Naive thymus-derived CD8-positive, alpha-beta T cell (primary cell): ENCODE data around the gene PLEKHG3. TPM values are rescaled to one million over a fixed set of nuclear protein-coding genes. Genes with fewer than 3 reads are reported as not detected.

Source experiments
- ATAC-seq, 2 donors: fragments of 150-1000 bp; cut with Tn5 transposase in 1 of 2; sonication (Bioruptor Pico), chemical (Tn5 transposase) in 1 of 2; 1 replicate in 1 of 2; 2 replicates in 1 of 2; pipeline ENCODE4 v1.10.0; 2021; ENCODE audit warnings: mild to moderate bottlenecking in 2 of 2, moderate library complexity in 2 of 2
- POLR2A ChIA-PET: fragments of 350-600 bp; sonication (Branson Sonifier 250); formaldehyde crosslinking; loops from one replicate; lab custom pipeline; 2021; ENCODE audit warnings: antibody characterized with exemption; lab: Charles Lee
- DNase-seq, 10 donors: peaks; one replicate each; pipeline versions ENCODE4 v3.0.0 to v3.0.0-alpha.2; 2020 to 2022
- H3K27ac Mint-ChIP-seq, 10 donors: one replicate each; pipeline ENCODE4 v1.8.0; 2020 to 2022; ENCODE audit warnings: mild to moderate bottlenecking in 10 of 10, mixed read lengths in 10 of 10, moderate library complexity in 4 of 10, inconsistent platforms in 1 of 10
- H3K27me3 Mint-ChIP-seq, 5 donors: one replicate each; pipeline ENCODE4 v1.8.0; 2021 to 2022; ENCODE audit warnings: mixed read lengths in 5 of 5
- H3K36me3 Mint-ChIP-seq, 3 donors: one replicate each; pipeline ENCODE4 v1.8.0; 2020 to 2022; ENCODE audit warnings: mixed read lengths in 3 of 3, mild to moderate bottlenecking in 2 of 3, inconsistent platforms in 1 of 3
- H3K4me1 Mint-ChIP-seq, 4 donors: one replicate each; pipeline ENCODE4 v1.8.0; 2021 to 2022; ENCODE audit warnings: mixed read lengths in 4 of 4
- H3K4me3 Mint-ChIP-seq, 10 donors: one replicate each; pipeline ENCODE4 v1.8.0; 2020 to 2022; ENCODE audit warnings: mild to moderate bottlenecking in 10 of 10, mixed read lengths in 10 of 10, moderate library complexity in 6 of 10, inconsistent platforms in 1 of 10
- H3K9me3 Mint-ChIP-seq, 9 donors: one replicate each; pipeline ENCODE4 v1.8.0; 2020 to 2022; ENCODE audit warnings: mixed read lengths in 9 of 9, mild to moderate bottlenecking in 3 of 9, inconsistent platforms in 1 of 9, moderate library complexity in 1 of 9
- polyA plus RNA-seq, 3 donors: library from polyadenylated mRNA; unstranded; fragments of 300-500 nt; fragmentation: Illumina TruSeq; gene quantifications; one replicate each; pipeline ENCODE4 v1.2.3, GENCODE V29; 2021
- total RNA-seq, 8 experiments: library from RNA in 2 of 8; stranded (reverse) in 2 of 8; gene quantifications; one replicate each; pipeline ENCODE4 v1.2.3 and lab custom pipeline; 2021 to 2026

Gene PLEKHG3
- total and polyA plus RNA-seq, 5 experiments from 2014 or later, result 0.55 to 12.2 (median 1.4) TPM

GRCh38 chr14:64702493-64703394, 1.5 kb upstream of the PLEKHG3 start:
- POLR2A ChIA-PET, result no interaction called here
- Mint-ChIP-seq H3K4me3 (peak overlapping the region; percentile 56 to 81 (median 74)), H3K4me1 (peaks cover 9 to 56% (median 24%) of the 10 kb centered on the region in 4 donors), H3K36me3 (peaks cover 0 to 5% (median 0%) of the 10 kb centered on the region in 3 donors), H3K27ac (peak overlapping the region in 1 of 10 donors; percentile 20), H3K27me3 (peaks cover 26 to 83% (median 55%) of the 10 kb centered on the region in 5 donors), H3K9me3 (no peaks in the 10 kb centered on the region)
- DNase-seq, result no peak
- peak; percentile 23 to 44 for ATAC-seq

GRCh38 chr14:64703395-64704142, 655 bp upstream of the PLEKHG3 start:
- ATAC-seq (peak in 1 of 2 donors; percentile 17), DNase-seq (no peak)
- Mint-ChIP-seq H3K4me1 (peaks cover 10 to 61% (median 33%) of the 10 kb centered on the region in 4 donors), H3K9me3 (no peaks in the 10 kb centered on the region), H3K27ac (peak overlapping the region in 2 of 10 donors; percentile 17 to 65), H3K4me3 (peak overlapping the region; percentile 56 to 81 (median 74)), H3K36me3 (peaks cover 0 to 5% (median 0%) of the 10 kb centered on the region in 3 donors), H3K27me3 (peaks cover 26 to 77% (median 53%) of the 10 kb centered on the region in 5 donors)
- POLR2A ChIA-PET, result no interaction called here

GRCh38 chr14:64704743-64705380, 638 bp downstream of the PLEKHG3 start:
- H3K27ac Mint-ChIP-seq, result peak overlapping the region in 3 of 10 donors; percentile 55 to 79 (median 66)
- peaks cover 26 to 81% (median 50%) of the 10 kb centered on the region in 5 donors for H3K27me3 Mint-ChIP-seq
- DNase-seq (no peak), ATAC-seq (peak; percentile 22 to 32)
- no peaks in the 10 kb centered on the region for H3K9me3 Mint-ChIP-seq
- POLR2A ChIA-PET, result no interaction called here
- H3K4me3 Mint-ChIP-seq, result peak overlapping the region; percentile 62 to 87 (median 70)
- peaks cover 17 to 65% (median 44%) of the 10 kb centered on the region in 4 donors for H3K4me1 Mint-ChIP-seq
- H3K36me3 Mint-ChIP-seq, result peaks cover 0 to 2% (median 0%) of the 10 kb centered on the region in 3 donors

GRCh38 chr14:64705381-64706118, 1.3 kb downstream of the PLEKHG3 start:
- peaks cover 17 to 68% (median 46%) of the 10 kb centered on the region in 4 donors for H3K4me1 Mint-ChIP-seq
- H3K27me3 Mint-ChIP-seq, result peaks cover 22 to 74% (median 45%) of the 10 kb centered on the region in 5 donors
- DNase-seq (no peak), ATAC-seq (peak in 1 of 2 donors; percentile 22)
- peak overlapping the region in 3 of 10 donors; percentile 55 to 79 (median 66) for H3K27ac Mint-ChIP-seq
- POLR2A ChIA-PET, result no interaction called here
- no peaks in the 10 kb centered on the region for H3K9me3 Mint-ChIP-seq
- H3K36me3 Mint-ChIP-seq, result peaks cover 0 to 2% (median 0%) of the 10 kb centered on the region in 3 donors
- H3K4me3 Mint-ChIP-seq, result peak overlapping the region; percentile 62 to 87 (median 70)

GRCh38 chr14:64706119-64706592, 1.9 kb downstream of the PLEKHG3 start:
- POLR2A ChIA-PET, result no interaction called here
- peaks cover 16 to 68% (median 39%) of the 10 kb centered on the region in 5 donors for H3K27me3 Mint-ChIP-seq
- H3K4me3 Mint-ChIP-seq, result peak overlapping the region in 7 of 10 donors; percentile 60 to 87 (median 71)
- no peaks in the 10 kb centered on the region for H3K36me3 Mint-ChIP-seq
- no peaks in the 10 kb centered on the region for H3K9me3 Mint-ChIP-seq
- no peak for DNase-seq
- ATAC-seq, result no peak
- peaks cover 17 to 74% (median 46%) of the 10 kb centered on the region in 4 donors for H3K4me1 Mint-ChIP-seq
- peak overlapping the region in 3 of 10 donors; percentile 15 to 79 (median 55) for H3K27ac Mint-ChIP-seq

- H3K4me1 Mint-ChIP-seq, result peaks cover 17 to 77% (median 46%) of the 10 kb centered on the region in 4 donors
- H3K27ac Mint-ChIP-seq, result peak overlapping the region in 3 of 10 donors; percentile 15 to 79 (median 58)
- peaks cover 13 to 63% (median 35%) of the 10 kb centered on the region in 5 donors for H3K27me3 Mint-ChIP-seq
- no peaks in the 10 kb centered on the region for H3K36me3 Mint-ChIP-seq
- DNase-seq (no peak), ATAC-seq (no peak)
- no peaks in the 10 kb centered on the region for H3K9me3 Mint-ChIP-seq
- H3K4me3 Mint-ChIP-seq, result peak overlapping the region in 3 of 10 donors; percentile 58 to 77 (median 61)
- POLR2A ChIA-PET, result no interaction called here
These were observed 2.5 kb downstream of the PLEKHG3 start for GRCh38 chr14:64706593-64707193.

GRCh38 chr14:64707661-64708060, 3.4 kb downstream of the PLEKHG3 start:
- POLR2A ChIA-PET, result no interaction called here
- Mint-ChIP-seq H3K27ac (peak overlapping the region in 2 of 10 donors; percentile 37 to 79), H3K36me3 (peaks cover 0 to 3% (median under 1%) of the 10 kb centered on the region in 3 donors), H3K9me3 (peaks cover under 1 to 4% (median 3%) of the 10 kb centered on the region in 9 donors), H3K4me3 (peak overlapping the region in 4 of 10 donors; percentile 5 to 61 (median 46)), H3K4me1 (peaks cover 17 to 79% (median 43%) of the 10 kb centered on the region in 4 donors), H3K27me3 (peaks cover 8 to 55% (median 34%) of the 10 kb centered on the region in 5 donors)
- DNase-seq (no peak), ATAC-seq (no peak)

- peaks cover 6 to 48% (median 32%) of the 10 kb centered on the region in 5 donors for H3K27me3 Mint-ChIP-seq
- peak overlapping the region in 6 of 10 donors; percentile 53 to 89 (median 72) for H3K27ac Mint-ChIP-seq
- H3K4me1 Mint-ChIP-seq, result peaks cover 13 to 78% (median 37%) of the 10 kb centered on the region in 4 donors
- POLR2A ChIA-PET, result no interaction called here
- peaks cover 8 to 12% (median 8%) of the 10 kb centered on the region in 9 donors for H3K9me3 Mint-ChIP-seq
- ATAC-seq, result peak; percentile 39 to 46
- H3K4me3 Mint-ChIP-seq, result peak overlapping the region in 9 of 10 donors; percentile 27 to 80 (median 59)
- H3K36me3 Mint-ChIP-seq, result peaks cover 0 to 10% (median 2%) of the 10 kb centered on the region in 3 donors
- peak in 1 of 10 donors; percentile 43 for DNase-seq
These were observed 4.2 kb downstream of the PLEKHG3 start for GRCh38 chr14:64708148-64709004.

- ATAC-seq (no peak), DNase-seq (no peak)
- Mint-ChIP-seq H3K9me3 (peaks cover 8 to 19% (median 16%) of the 10 kb centered on the region in 9 donors), H3K4me1 (peaks cover 10 to 77% (median 32%) of the 10 kb centered on the region in 4 donors), H3K27ac (peak overlapping the region in 6 of 10 donors; percentile 3 to 89 (median 66)), H3K36me3 (peaks cover 0 to 17% (median 2%) of the 10 kb centered on the region in 3 donors), H3K27me3 (peaks cover 2 to 43% (median 31%) of the 10 kb centered on the region in 5 donors), H3K4me3 (peak overlapping the region in 8 of 10 donors; percentile 27 to 80 (median 56))
- POLR2A ChIA-PET, result no interaction called here
These were observed 4.9 kb downstream of the PLEKHG3 start for GRCh38 chr14:64709126-64709525.

GRCh38 chr14:64711039-64711438, 6.8 kb downstream of the PLEKHG3 start:
- Mint-ChIP-seq H3K4me3 (no peak overlapping the region), H3K4me1 (peaks cover 10 to 81% (median 25%) of the 10 kb centered on the region in 4 donors), H3K9me3 (peaks cover 8 to 29% (median 23%) of the 10 kb centered on the region in 9 donors), H3K36me3 (peaks cover 0 to 22% (median 8%) of the 10 kb centered on the region in 3 donors), H3K27ac (peak overlapping the region in 1 of 10 donors; percentile 48), H3K27me3 (peaks cover 4 to 41% (median 28%) of the 10 kb centered on the region in 5 donors)
- POLR2A ChIA-PET, result no interaction called here
- no peak for ATAC-seq
- DNase-seq, result no peak
